Measurements from ENCODE around the gene ZNF530. TPM values are rescaled to one million over a fixed set of nuclear protein-coding genes. Genes with fewer than 3 reads are reported as not detected.

Gene ZNF530
- total RNA-seq, 3 donors from 2014 or later, result 2.9 to 6.9 (median 5.3) TPM

GRCh38 chr19:57570707-57571106, 29.0 kb upstream of the ZNF530 start:
- no peak overlapping the region for H3K4me3 ChIP-seq
- no peaks in the 10 kb centered on the region for H3K4me1 ChIP-seq
- DNase-seq (ENCODE audit: low spot score in 2 of 2), result no peak
- H3K36me3 ChIP-seq, result peaks cover 36% of the 10 kb centered on the region
- intact Hi-C loops (cut with DNase I; ENCODE audit: low total_unique reads), result no loop called here
- peaks cover 95 to 100% of the 10 kb centered on the region in 2 donors for H3K9me3 ChIP-seq
- no peak for TF ChIP-seq POLR2AphosphoS5 (IDR thresholded peaks at IDR 0.05)
- TF ChIP-seq POLR2A (IDR thresholded peaks at IDR 0.05), result no peak
- TF ChIP-seq CTCF (IDR thresholded peaks at IDR 0.05), result no peak
- no peak overlapping the region for H3K27ac ChIP-seq
- H3K27me3 ChIP-seq, result no peaks in the 10 kb centered on the region

- TF ChIP-seq CTCF (IDR thresholded peaks at IDR 0.05) (no peak), POLR2A (IDR thresholded peaks at IDR 0.05) (no peak), POLR2AphosphoS5 (IDR thresholded peaks at IDR 0.05) (no peak)
- intact Hi-C loops (cut with DNase I; ENCODE audit: low total_unique reads), result no loop called here
- peaks cover 45% of the 10 kb centered on the region for H3K36me3 ChIP-seq
Measured at GRCh38 chr19:57572415-57572947, 27.2 kb upstream of the ZNF530 start.

GRCh38 chr19:57576661-57577060, 23.0 kb upstream of the ZNF530 start:
- Histone ChIP-seq H3K4me1 (peaks cover 0 to 4% of the 10 kb centered on the region in 2 donors), H3K36me3 (peaks cover 45% of the 10 kb centered on the region), H3K27me3 (no peaks in the 10 kb centered on the region), H3K4me3 (no peak overlapping the region), H3K9me3 (peaks cover 58 to 62% of the 10 kb centered on the region in 2 donors), H3K27ac (no peak overlapping the region)
- DNase-seq (ENCODE audit: low spot score in 2 of 2), result no peak
- intact Hi-C loops (cut with DNase I; ENCODE audit: low total_unique reads), result no loop called here
- TF ChIP-seq CTCF (IDR thresholded peaks at IDR 0.05) (no peak), POLR2AphosphoS5 (IDR thresholded peaks at IDR 0.05) (no peak), POLR2A (IDR thresholded peaks at IDR 0.05) (no peak)

More at GRCh38 chr19:57572415-57572947, 27.2 kb upstream of the ZNF530 start:
- Histone ChIP-seq H3K4me3 (peak overlapping the region in 1 of 3 donors; percentile 10), H3K4me1 (no peaks in the 10 kb centered on the region), H3K9me3 (peaks cover 92 to 100% of the 10 kb centered on the region in 2 donors), H3K27ac (no peak overlapping the region), H3K27me3 (no peaks in the 10 kb centered on the region)
- no peak for DNase-seq (ENCODE audit: low spot score in 2 of 2)

GRCh38 chr19:57578487-57579205, 21.0 kb upstream of the ZNF530 start, which contains the start of gene ZNF416:
ZNF416 (minus strand) TSS chr19:57578911; CDS start chr19:57578704, 207 bp downstream.
- Histone ChIP-seq H3K4me1 (peaks cover 0 to 4% of the 10 kb centered on the region in 2 donors), H3K27me3 (no peaks in the 10 kb centered on the region), H3K4me3 (peak within 1 kb of the TSS; percentile 91 to 98 (median 97)), H3K9me3 (peaks cover 42 to 44% of the 10 kb centered on the region in 2 donors), H3K27ac (peak within 1 kb of the TSS; percentile 74 to 76), H3K36me3 (peaks cover 28% of the 10 kb centered on the region)
- no peak for TF ChIP-seq POLR2A (IDR thresholded peaks at IDR 0.05)
- TF ChIP-seq POLR2AphosphoS5 (IDR thresholded peaks at IDR 0.05), result peak; percentile 29 to 77 (median 71)
- TF ChIP-seq CTCF (IDR thresholded peaks at IDR 0.05), result peak in 1 of 3 donors; percentile 17
- intact Hi-C loops (cut with DNase I; ENCODE audit: low total_unique reads), result no loop called here
- DNase-seq (ENCODE audit: low spot score in 2 of 2), result peak; percentile 95 to 97

GRCh38 chr19:57583104-57583520, 16.6 kb upstream of the ZNF530 start:
- TF ChIP-seq CTCF (IDR thresholded peaks at IDR 0.05), result no peak
- no peak for TF ChIP-seq POLR2A (IDR thresholded peaks at IDR 0.05)
- no peak for TF ChIP-seq POLR2AphosphoS5 (IDR thresholded peaks at IDR 0.05)
- H3K27me3 ChIP-seq, result no peaks in the 10 kb centered on the region
- no peaks in the 10 kb centered on the region for H3K36me3 ChIP-seq
- H3K4me3 ChIP-seq, result peak overlapping the region in 2 of 3 donors; percentile 72
- H3K4me1 ChIP-seq, result peaks cover 0 to 3% of the 10 kb centered on the region in 2 donors
- no peak for DNase-seq (ENCODE audit: low spot score in 2 of 2)
- H3K9me3 ChIP-seq, result peaks cover 32 to 46% of the 10 kb centered on the region in 2 donors
- intact Hi-C loops (cut with DNase I; ENCODE audit: low total_unique reads), result no loop called here
- no peak overlapping the region for H3K27ac ChIP-seq
